HepG2 (cell line): ENCODE results near the gene SPNS2. TPM values are rescaled to one million over a fixed set of nuclear protein-coding genes. Genes with fewer than 3 reads are reported as not detected.

Experiments
- ATAC-seq: fragments of 200-7000 bp; cut with Tn5 transposase; 3 replicates; pipeline ENCODE4 v1.9.1; 2020; ENCODE audit warnings: mild to moderate bottlenecking, moderate library complexity
- BruUV-seq: library from RNA; stranded (reverse); fragments of 400-500 nt; replicated peaks from 2 replicates; lab custom pipeline; 2021; lab: Mats Ljungman, UMichigan
- CTCF ChIA-PET: fragments of 300-600 bp; formaldehyde crosslinking; extraction: SDS; loops from one replicate; lab custom pipeline; 2021; ENCODE audit warnings: low total read pairs, inconsistent platforms, low intra/inter-chr PET ratio; lab: Yijun Ruan, JAX
- POLR2A ChIA-PET: fragments of 350-600 bp; sonication (Branson Sonifier 250); formaldehyde crosslinking; loops from one replicate; lab custom pipeline; 2020; ENCODE audit warnings: antibody characterized with exemption, inconsistent platforms; lab: Yijun Ruan, JAX
- DNase-seq: peaks from one replicate; pipeline ENCODE4 v3.0.0-alpha.2; 2015; ENCODE audit warnings: low spot score
- FAIRE-seq: peaks from 3 replicates; lab custom pipeline; 2011; peaks lifted over from hg19 to GRCh38; lab: Jason Lieb, UNC
- H2AFZ ChIP-seq: one replicate; pipeline ENCODE4 v1.6.1; 2011; ENCODE audit warnings: low read length, inconsistent platforms
- H3K27ac ChIP-seq: fragments of 300-600 bp; 3 replicates; pipeline ENCODE4 v1.8.0; 2011; ENCODE audit warnings: mixed run types, mild to moderate bottlenecking, mixed read lengths, low read length, inconsistent platforms; ENCODE audit not compliant: insufficient read depth; ENCODE audit errors: extremely low read length
- H3K27me3 ChIP-seq, 2 experiments: fragments of 200-600 bp in 1 of 2; 2 replicates in 1 of 2; 3 replicates in 1 of 2; pipeline versions ENCODE4 v1.6.0 to v1.8.0; 2011; ENCODE audit warnings: low read length in 2 of 2, mild to moderate bottlenecking in 2 of 2, moderate library complexity in 2 of 2, inconsistent platforms in 1 of 2; ENCODE audit not compliant: insufficient read depth in 2 of 2, control insufficient read depth in 1 of 2
- H3K36me3 ChIP-seq, 2 experiments: fragments of 200-600 bp in 1 of 2; replicated peaks in 1 of 2; 2 replicates in 1 of 2; 3 replicates in 1 of 2; pipeline versions ENCODE4 v1.5.1 to v1.8.0; 2011; ENCODE audit warnings: low read length in 2 of 2, inconsistent platforms in 1 of 2; ENCODE audit not compliant: insufficient read depth in 2 of 2, control insufficient read depth in 1 of 2
- H3K4me1 ChIP-seq: 2 replicates; pipeline ENCODE4 v1.5.1; 2012; ENCODE audit warnings: low read length, inconsistent platforms; ENCODE audit not compliant: insufficient read depth
- H3K4me2 ChIP-seq: 2 replicates; pipeline ENCODE4 v1.6.0; 2011; ENCODE audit warnings: low read depth, low read length, inconsistent platforms
- H3K4me3 ChIP-seq, 3 experiments: fragments of 200-600 bp in 1 of 3; sonication (generic), shearing (Covaris generic) in 1 of 3; replicated peaks in 1 of 3; 2 replicates each; pipeline ENCODE4 v1.5.1; 2011 to 2016; ENCODE audit warnings: low read length in 3 of 3, inconsistent platforms in 2 of 3, low read depth in 2 of 3, mild to moderate bottlenecking in 2 of 3, control low read depth in 1 of 3, mixed read lengths in 1 of 3; ENCODE audit not compliant: insufficient read depth in 1 of 3
- H3K79me2 ChIP-seq: one replicate; pipeline ENCODE4 v1.6.1; 2011; ENCODE audit warnings: low read length, inconsistent platforms; ENCODE audit not compliant: insufficient read depth
- H3K9ac ChIP-seq: 2 replicates; pipeline ENCODE4 v1.6.0; 2011; ENCODE audit warnings: mild to moderate bottlenecking, low read depth, low read length, inconsistent platforms; ENCODE audit not compliant: insufficient read depth
- H3K9me3 ChIP-seq: 2 replicates; pipeline ENCODE4 v1.5.1; 2012; ENCODE audit warnings: mild to moderate bottlenecking, low read length
- H4K20me1 ChIP-seq: 2 replicates; pipeline ENCODE4 v1.6.0; 2011; ENCODE audit warnings: inconsistent platforms, mild to moderate bottlenecking, low read length, moderate library complexity; ENCODE audit not compliant: insufficient read depth
- DPF2 ChIP-seq: sonication (generic); formaldehyde crosslinking; IDR thresholded peaks from 2 replicates; pipeline ENCODE4 v1.4.0; 2020; ENCODE audit warnings: mild to moderate bottlenecking, low read depth, missing genetic modification reagents, borderline replicate concordance
- GABPA ChIP-seq, 2 experiments: IDR thresholded peaks; 2 replicates each; pipeline ENCODE4 v1.6.1; 2011 to 2016; ENCODE audit warnings: low read depth in 2 of 2, low read length in 1 of 2, missing biosample characterization in 1 of 2, missing genetic modification characterization in 1 of 2
- HNF4A ChIP-seq: sonication (generic); formaldehyde crosslinking; IDR thresholded peaks from 2 replicates; pipeline ENCODE4 v1.4.0; 2020; ENCODE audit warnings: missing genetic modification reagents
- HNF4G ChIP-seq, 2 experiments: sonication (generic) in 1 of 2; formaldehyde crosslinking in 1 of 2; IDR thresholded peaks; 2 replicates each; pipeline versions ENCODE4 v1.4.0 to v1.6.1; 2011 to 2020; ENCODE audit warnings: borderline replicate concordance in 2 of 2, low read depth in 2 of 2, mild to moderate bottlenecking in 2 of 2, low read length in 1 of 2, missing genetic modification reagents in 1 of 2, moderate library complexity in 1 of 2
- MED13 ChIP-seq: sonication (generic); formaldehyde crosslinking; IDR thresholded peaks from 2 replicates; pipeline ENCODE4 v1.5.0; 2020; ENCODE audit warnings: missing genetic modification reagents
- NONO ChIP-seq, 2 experiments: fragments of 450-650 bp in 1 of 2; sonication (generic) in 1 of 2; formaldehyde crosslinking in 1 of 2; IDR thresholded peaks in 1 of 2; conservative IDR thresholded peaks in 1 of 2; 2 replicates each; pipeline versions ENCODE4 v1.6.1 to v1.8.0; 2017 to 2022; ENCODE audit warnings: mild to moderate bottlenecking in 1 of 2, missing genetic modification reagents in 1 of 2, moderate library complexity in 1 of 2
- NR2F1 ChIP-seq, 2 experiments: fragments of 450-650 bp in 1 of 2; formaldehyde crosslinking in 1 of 2; IDR thresholded peaks; 2 replicates each; pipeline versions ENCODE4 v1.5.0 to v1.6.1; 2016 to 2020; ENCODE audit warnings: mild to moderate bottlenecking in 1 of 2, missing compliant biosample characterization in 1 of 2, missing genetic modification reagents in 1 of 2, moderate library complexity in 1 of 2
- NR2F6 ChIP-seq, 2 experiments: IDR thresholded peaks; 2 replicates each; pipeline ENCODE4 v1.6.1; 2016; ENCODE audit warnings: antibody characterized with exemption in 1 of 2, mild to moderate bottlenecking in 1 of 2
- PITX1 ChIP-seq: sonication (generic); formaldehyde crosslinking; IDR thresholded peaks from 2 replicates; pipeline ENCODE4 v1.5.1; 2020; ENCODE audit warnings: mild to moderate bottlenecking, missing genetic modification reagents
- RAD21 ChIP-seq: fragments of 450-650 bp; formaldehyde crosslinking; IDR thresholded peaks from 2 replicates; pipeline ENCODE4 v1.5.0; 2020; ENCODE audit warnings: mild to moderate bottlenecking
- STAG1 ChIP-seq: sonication (generic); formaldehyde crosslinking; IDR thresholded peaks from 2 replicates; pipeline ENCODE4 v1.4.0; 2020; ENCODE audit warnings: missing genetic modification reagents
- ZMYM4 ChIP-seq: sonication (generic); formaldehyde crosslinking; IDR thresholded peaks from 2 replicates; pipeline ENCODE4 v1.8.1; 2023; ENCODE audit warnings: mild to moderate bottlenecking, missing genetic modification reagents
- ZNF713 ChIP-seq: sonication (generic); formaldehyde crosslinking; IDR thresholded peaks from 2 replicates; pipeline ENCODE4 v1.4.0; 2020; ENCODE audit warnings: mild to moderate bottlenecking, missing genetic modification reagents
- WGBS: methylation state at CpG from one replicate; pipeline ENCODE4 v1.1.6; 2017; ENCODE audit warnings: low lambda C conversion rate; 5-methylcytosine and 5-hydroxymethylcytosine counted together
- in situ Hi-C: cut with HindIII; loops from 2 replicates; pipeline ENCODE4 v1.10.0; 2017; ENCODE audit warnings: low pct_unique_long_range_greater_than_20kb; ENCODE audit not compliant: extremely low pct_ligation_motif_present
- intact Hi-C: fragments of 100-400 bp; cut with micrococcal nuclease; formaldehyde crosslinking; loops from one replicate; pipeline ENCODE4 v1.10.0; 2022; ENCODE audit not compliant: unreplicated experiment
- polyA plus RNA-seq, 8 experiments: library from polyadenylated mRNA; depleted of rRNA in 3 of 8; stranded (reverse) in 7 of 8; unstranded in 1 of 8; fragments of >200 nt; fragmentation: Illumina TruSeq in 4 of 8; extraction: Trizol in 4 of 8; gene quantifications; 2 replicates each; pipeline versions ENCODE4 v1.2.1 to v1.2.3, GENCODE V29; 2011 to 2016; ENCODE audit warnings: low read depth in 4 of 8, missing spikeins in 1 of 8, mixed read lengths in 1 of 8; ENCODE audit not compliant: insufficient read depth in 1 of 8
- total RNA-seq, 5 experiments: library from RNA; depleted of rRNA; stranded (reverse); fragments of >200 nt; fragmentation: Illumina TruSeq; extraction: Trizol; gene quantifications; 2 replicates each; pipeline ENCODE4 v1.2.3, GENCODE V29; 2016; ENCODE audit warnings: low read depth in 1 of 5
- TF ChIP-seq, protein P1 (sequence below), 2 experiments: sonication (generic) in 1 of 2; formaldehyde crosslinking in 1 of 2; IDR thresholded peaks; 2 replicates each; pipeline versions ENCODE4 v1.4.0 to v1.6.1; 2018 to 2020; ENCODE audit warnings: missing genetic modification reagents in 2 of 2, borderline replicate concordance in 1 of 2, low read depth in 1 of 2, mild to moderate bottlenecking in 1 of 2, missing biosample characterization in 1 of 2
- TF ChIP-seq, protein P2 (sequence below): sonication (generic); formaldehyde crosslinking; IDR thresholded peaks from 2 replicates; pipeline ENCODE4 v1.4.0; 2020; ENCODE audit warnings: missing genetic modification reagents

The SPNS2 gene
- total and polyA plus RNA-seq, 2 of the 13 experiments (the other 11 are each of a cell fraction or from before 2014, with no cell fraction given), result 0.01 TPM; not detected in 1

DNA sequence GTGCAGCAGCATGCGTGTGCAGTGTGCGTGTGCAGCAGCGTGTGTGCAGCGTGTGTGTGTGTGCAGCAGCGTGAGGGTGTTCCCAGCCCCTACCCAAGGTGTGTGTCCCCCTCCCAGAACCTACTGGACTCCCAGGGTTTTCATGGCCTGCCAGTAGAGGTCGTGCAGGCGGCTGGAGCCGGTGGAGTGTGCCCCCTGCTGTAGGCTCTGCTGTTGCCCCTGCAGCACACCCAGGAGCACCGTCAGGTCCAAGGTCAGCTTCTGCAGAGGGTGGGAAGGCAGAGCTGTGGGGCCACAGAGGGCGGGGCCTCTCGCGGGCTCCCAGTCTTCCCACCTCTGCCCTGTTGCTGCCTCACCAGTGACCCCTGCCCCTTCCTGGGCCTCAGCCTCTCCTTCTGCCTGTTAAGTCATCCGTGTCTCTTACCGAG is 41.6 kb downstream of the SPNS2 start:
- CTCF ChIA-PET, result interaction anchor here (1.9 kb wide), 1 partner anchor 119 kb away, joined by 8 read pairs; no protein-coding TSS in a partner anchor
- intact Hi-C loops, result no loop called here
- no TSS peak for BruUV-seq
- 0 out of 2 replicates have a peak, but pooled peaks have one; percentile 19 for TF ChIP-seq ZMYM4 (CRISPR knock-in tag)
- 0 out of 2 replicates have a peak, but pooled peaks have one; percentile 26 for TF ChIP-seq HNF4A (CRISPR knock-in tag)
- peak; percentile 47 for TF ChIP-seq RAD21 (CRISPR knock-in tag)
- TF ChIP-seq, protein P1, sequence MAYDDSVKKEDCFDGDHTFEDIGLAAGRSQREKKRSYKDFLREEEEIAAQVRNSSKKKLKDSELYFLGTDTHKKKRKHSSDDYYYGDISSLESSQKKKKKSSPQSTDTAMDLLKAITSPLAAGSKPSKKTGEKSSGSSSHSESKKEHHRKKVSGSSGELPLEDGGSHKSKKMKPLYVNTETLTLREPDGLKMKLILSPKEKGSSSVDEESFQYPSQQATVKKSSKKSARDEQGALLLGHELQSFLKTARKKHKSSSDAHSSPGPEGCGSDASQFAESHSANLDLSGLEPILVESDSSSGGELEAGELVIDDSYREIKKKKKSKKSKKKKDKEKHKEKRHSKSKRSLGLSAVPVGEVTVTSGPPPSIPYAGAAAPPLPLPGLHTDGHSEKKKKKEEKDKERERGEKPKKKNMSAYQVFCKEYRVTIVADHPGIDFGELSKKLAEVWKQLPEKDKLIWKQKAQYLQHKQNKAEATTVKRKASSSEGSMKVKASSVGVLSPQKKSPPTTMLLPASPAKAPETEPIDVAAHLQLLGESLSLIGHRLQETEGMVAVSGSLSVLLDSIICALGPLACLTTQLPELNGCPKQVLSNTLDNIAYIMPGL (CRISPR knock-in tag; IDR thresholded peaks at IDR 0.05; ENCODE audit: borderline replicate concordance in 1 of 2, low read depth in 1 of 2), result 0 out of 4 replicates have a peak, but pooled peaks have one; percentile 25 to 29
- no peak for TF ChIP-seq NONO (IDR thresholded peaks at IDR 0.05)
- TF ChIP-seq NONO (CRISPR knock-in tag; conservative IDR thresholded peaks at IDR 0.05), result peak; percentile 69; the same call in 1 of the 2 replicates
- TF ChIP-seq MED13 (CRISPR knock-in tag), result no peak
- TF ChIP-seq NR2F6 (IDR thresholded peaks at IDR 0.05), result peak; percentile 43; the same call in 1 of the 2 replicates
- no peak for TF ChIP-seq NR2F6 (CRISPR knock-in tag; IDR thresholded peaks at IDR 0.05)
- TF ChIP-seq ZNF713 (CRISPR knock-in tag), result no peak
- TF ChIP-seq NR2F1 (CRISPR knock-in tag; IDR thresholded peaks at IDR 0.05), result 0 out of 4 replicates have a peak, but pooled peaks of 1 of the 2 experiments have one; percentile 13
- no peak for TF ChIP-seq DPF2 (CRISPR knock-in tag)
- TF ChIP-seq, protein P2, sequence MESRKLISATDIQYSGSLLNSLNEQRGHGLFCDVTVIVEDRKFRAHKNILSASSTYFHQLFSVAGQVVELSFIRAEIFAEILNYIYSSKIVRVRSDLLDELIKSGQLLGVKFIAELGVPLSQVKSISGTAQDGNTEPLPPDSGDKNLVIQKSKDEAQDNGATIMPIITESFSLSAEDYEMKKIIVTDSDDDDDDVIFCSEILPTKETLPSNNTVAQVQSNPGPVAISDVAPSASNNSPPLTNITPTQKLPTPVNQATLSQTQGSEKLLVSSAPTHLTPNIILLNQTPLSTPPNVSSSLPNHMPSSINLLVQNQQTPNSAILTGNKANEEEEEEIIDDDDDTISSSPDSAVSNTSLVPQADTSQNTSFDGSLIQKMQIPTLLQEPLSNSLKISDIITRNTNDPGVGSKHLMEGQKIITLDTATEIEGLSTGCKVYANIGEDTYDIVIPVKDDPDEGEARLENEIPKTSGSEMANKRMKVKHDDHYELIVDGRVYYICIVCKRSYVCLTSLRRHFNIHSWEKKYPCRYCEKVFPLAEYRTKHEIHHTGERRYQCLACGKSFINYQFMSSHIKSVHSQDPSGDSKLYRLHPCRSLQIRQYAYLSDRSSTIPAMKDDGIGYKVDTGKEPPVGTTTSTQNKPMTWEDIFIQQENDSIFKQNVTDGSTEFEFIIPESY (CRISPR knock-in tag), result peak; percentile 85
- no peak for TF ChIP-seq GABPA (IDR thresholded peaks at IDR 0.05; ENCODE audit: low read depth, low read length)
- 0 out of 2 replicates have a peak, but pooled peaks have one; percentile 26 for TF ChIP-seq GABPA (CRISPR knock-in tag; IDR thresholded peaks at IDR 0.05; ENCODE audit: low read depth)
- 0 out of 2 replicates have a peak, but pooled peaks have one; percentile 11 for TF ChIP-seq HNF4G (IDR thresholded peaks at IDR 0.05; ENCODE audit: borderline replicate concordance, low read depth, low read length)
- no peak for TF ChIP-seq HNF4G (CRISPR knock-in tag; IDR thresholded peaks at IDR 0.05; ENCODE audit: borderline replicate concordance, low read depth)
- 0 out of 2 replicates have a peak, but pooled peaks have one; percentile 37 for TF ChIP-seq PITX1
- TF ChIP-seq STAG1 (CRISPR knock-in tag), result peak; percentile 52

More for the DNA sequence above, 41.6 kb downstream of the SPNS2 start:
- Histone ChIP-seq H3K4me3 (no peak overlapping the region), H3K36me3 (peaks cover 29 to 56% of the 10 kb centered on the region in 2 experiments), H3K27ac (no peak overlapping the region), H3K9me3 (no peaks in the 10 kb centered on the region), H3K4me1 (peaks cover 9% of the 10 kb centered on the region; the same call in 1 of the 2 replicates), H2AFZ (no peak overlapping the region), H3K79me2 (no peaks in the 10 kb centered on the region), H4K20me1 (0 out of 2 replicates have a peak, but pooled peaks cover 2% of the 10 kb centered on the region), H3K4me2 (no peak overlapping the region), H3K9ac (no peak overlapping the region), H3K27me3 (no peaks in the 10 kb centered on the region)
- peak; percentile 59 for DNase-seq
- WGBS, result 37% methylated on average over 2 of the region's 14 CpGs
- POLR2A ChIA-PET, result interaction anchor here (1.2 to 3.0 kb wide), 2 partner anchors 15 kb away, joined by 6 to 9 read pairs; partner anchors contain the start of gene MYBBP1A
- in situ Hi-C loops, result no loop called here
- ATAC-seq, result peak; percentile 59
- no peak for FAIRE-seq
